GM12873 (cell line): ENCODE data around the gene SEC23IP.

Source experiments
- TF ChIP-seq, protein P1 (sequence below): IDR thresholded peaks from 2 replicates; pipeline ENCODE4 v1.5.1; 2012; ENCODE audit warnings: low read depth, mild to moderate bottlenecking, moderate library complexity, low read length, control low read depth; ENCODE audit not compliant: insufficient read depth; ENCODE audit errors: missing control alignments

The SEC23IP gene

DNA sequence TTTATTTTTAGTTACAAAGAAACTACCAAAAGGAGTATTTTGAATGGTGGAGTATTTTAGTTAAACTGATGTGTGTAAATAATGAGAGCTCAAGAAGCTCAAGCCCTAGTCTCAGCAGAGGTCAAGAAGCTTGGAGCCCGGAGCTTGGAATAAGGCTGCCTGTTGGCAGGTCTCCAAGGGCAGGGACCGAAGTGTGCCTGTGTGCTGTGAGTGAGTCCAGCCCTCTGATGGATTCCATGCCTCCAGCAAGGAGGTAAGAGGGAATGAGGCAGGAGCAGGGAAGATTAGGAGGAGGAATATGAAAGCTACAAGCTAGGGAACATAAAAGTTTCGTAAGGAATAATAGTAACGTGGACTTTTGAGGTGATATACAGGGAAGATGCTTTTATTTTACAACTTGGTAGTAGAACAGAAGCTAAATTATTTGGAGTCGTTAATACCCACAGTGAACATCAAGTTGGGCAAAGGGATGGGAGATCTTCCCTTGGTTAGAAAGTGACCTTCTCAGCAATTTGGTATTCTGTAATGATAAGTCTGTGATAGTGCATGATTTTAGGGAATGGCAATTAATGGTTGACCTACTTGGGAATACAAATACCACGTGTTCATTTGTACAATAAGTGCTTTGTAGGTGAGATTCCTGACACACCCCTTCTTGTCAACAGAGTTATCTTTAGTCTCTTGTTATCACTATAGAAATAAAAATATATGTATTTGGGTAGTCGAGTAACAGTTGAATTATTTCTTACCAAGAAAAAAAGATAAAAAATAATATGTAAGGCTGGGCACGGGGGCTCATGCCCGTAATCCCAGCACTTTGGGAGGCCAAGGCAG, 4.6 kb downstream of the SEC23IP start:
- TF ChIP-seq, protein P1, sequence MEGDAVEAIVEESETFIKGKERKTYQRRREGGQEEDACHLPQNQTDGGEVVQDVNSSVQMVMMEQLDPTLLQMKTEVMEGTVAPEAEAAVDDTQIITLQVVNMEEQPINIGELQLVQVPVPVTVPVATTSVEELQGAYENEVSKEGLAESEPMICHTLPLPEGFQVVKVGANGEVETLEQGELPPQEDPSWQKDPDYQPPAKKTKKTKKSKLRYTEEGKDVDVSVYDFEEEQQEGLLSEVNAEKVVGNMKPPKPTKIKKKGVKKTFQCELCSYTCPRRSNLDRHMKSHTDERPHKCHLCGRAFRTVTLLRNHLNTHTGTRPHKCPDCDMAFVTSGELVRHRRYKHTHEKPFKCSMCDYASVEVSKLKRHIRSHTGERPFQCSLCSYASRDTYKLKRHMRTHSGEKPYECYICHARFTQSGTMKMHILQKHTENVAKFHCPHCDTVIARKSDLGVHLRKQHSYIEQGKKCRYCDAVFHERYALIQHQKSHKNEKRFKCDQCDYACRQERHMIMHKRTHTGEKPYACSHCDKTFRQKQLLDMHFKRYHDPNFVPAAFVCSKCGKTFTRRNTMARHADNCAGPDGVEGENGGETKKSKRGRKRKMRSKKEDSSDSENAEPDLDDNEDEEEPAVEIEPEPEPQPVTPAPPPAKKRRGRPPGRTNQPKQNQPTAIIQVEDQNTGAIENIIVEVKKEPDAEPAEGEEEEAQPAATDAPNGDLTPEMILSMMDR = no peak

GRCh38 chr10:119898577-119898976, 6.0 kb downstream of the SEC23IP start:
- TF ChIP-seq, protein P1 = no peak

- TF ChIP-seq, protein P1 = no peak
These were observed 11.6 kb downstream of the SEC23IP start for GRCh38 chr10:119903946-119904666.

DNA sequence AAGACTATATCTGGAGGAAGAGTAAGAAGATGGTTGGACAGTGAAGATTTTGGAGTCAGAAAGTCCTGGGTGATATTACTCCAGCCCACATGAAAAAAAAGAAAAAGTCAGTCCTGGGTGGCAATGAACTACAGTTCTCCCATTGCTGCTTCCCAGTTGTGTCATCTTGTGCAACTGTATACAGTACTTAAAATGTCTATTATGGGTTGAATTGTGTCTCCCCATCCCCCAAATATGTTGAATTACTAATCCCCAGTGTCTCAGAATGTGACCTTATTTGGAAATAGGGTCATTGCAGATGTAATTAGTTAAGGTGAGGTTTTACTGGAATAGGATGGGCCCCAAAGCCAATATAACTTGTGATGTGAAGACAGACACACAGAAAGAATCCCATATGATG, 15.6 kb downstream of the SEC23IP start:
- TF ChIP-seq, protein P1 = no peak

DNA sequence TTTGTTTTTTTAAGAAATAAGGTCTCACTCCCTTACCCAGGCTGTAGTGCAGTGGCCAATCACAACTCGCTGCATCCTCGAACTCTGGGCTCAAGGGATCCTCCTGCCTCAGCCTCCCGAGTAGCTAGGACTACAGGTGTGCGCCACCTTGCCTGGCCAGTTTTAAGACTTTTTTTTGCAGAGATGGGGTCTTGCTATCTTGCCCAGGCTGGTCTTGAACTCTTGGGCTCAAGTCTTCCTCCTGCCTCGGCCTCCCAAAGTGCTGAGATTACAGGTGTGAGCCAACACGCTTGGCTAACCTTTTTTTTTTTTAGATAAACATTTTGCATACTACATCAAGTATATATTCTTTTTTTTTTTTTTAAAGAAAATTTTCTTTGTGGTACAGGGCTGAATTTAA, 18.2 kb downstream of the SEC23IP start:
- TF ChIP-seq, protein P1 = no peak

- TF ChIP-seq, protein P1 = no peak
These were observed 25.2 kb downstream of the SEC23IP start for GRCh38 chr10:119917777-119918176.

- TF ChIP-seq, protein P1 = no peak
These were observed 26.7 kb downstream of the SEC23IP start for GRCh38 chr10:119919271-119919670.
